Posterior cingulate gyrus (tissue), 11 donors: ENCODE data around the gene MAGEA12.
"Not testable (repeated sequence)": the region's sequence is repeated elsewhere in the genome, so short reads cannot be mapped to it uniquely, and the experiment has no call there.

Experiments
- DNase-seq, 10 donors: peaks; one replicate each; pipeline versions ENCODE4 v3.0.0 to v3.0.0-alpha.2; 2020 to 2021; ENCODE audit warnings: mixed read lengths in 3 of 10
- intact Hi-C: fragments of 100-400 bp; cut with DNase I; formaldehyde crosslinking; loops from one replicate; pipeline ENCODE4 v1.15.1; 2023

The MAGEA12 gene

DNA sequence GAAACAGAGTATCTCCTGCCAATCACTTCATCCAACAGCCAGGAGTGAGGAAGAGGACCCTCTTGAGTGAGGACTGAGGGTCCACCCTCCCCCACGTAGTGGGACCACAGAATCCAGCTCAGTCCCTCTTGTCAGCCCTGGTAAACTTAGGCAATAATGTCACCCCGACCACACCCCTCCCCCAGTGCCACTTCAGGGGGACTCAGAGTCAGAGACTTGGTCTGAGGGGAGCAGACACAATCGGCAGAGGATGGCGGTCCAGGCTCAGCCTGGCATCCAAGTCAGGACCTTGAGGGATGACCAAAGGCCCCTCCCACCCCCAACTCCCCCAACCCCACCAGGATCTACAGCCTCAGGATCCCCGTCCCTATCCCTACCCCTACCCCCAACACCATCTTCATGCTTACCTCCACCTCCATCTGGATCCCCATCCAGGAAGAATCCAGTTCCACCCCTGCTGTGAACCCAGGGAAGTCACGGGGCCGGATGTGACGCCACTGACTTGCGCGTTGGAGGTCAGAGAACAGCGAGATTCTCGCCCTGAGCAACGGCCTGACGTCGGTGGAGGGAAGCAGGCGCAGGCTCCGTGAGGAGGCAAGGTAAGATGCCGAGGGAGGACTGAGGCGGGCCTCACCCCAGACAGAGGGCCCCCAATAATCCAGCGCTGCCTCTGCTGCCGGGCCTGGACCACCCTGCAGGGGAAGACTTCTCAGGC, at the start of gene MAGEA12, which contains the start of gene CSAG1:
Gene MAGEA12 (plus strand): TSS at position 497 of the 715 bp plus-strand sequence. CDS start 2,405 bp downstream, outside the sequence.
Gene CSAG1 (minus strand): TSS at position 461 of the 715 bp plus-strand sequence. CDS start 1,261 bp downstream, outside the sequence.
- intact Hi-C loops, result no loop called here
- peak in 1 of 10 donors; percentile 32 for DNase-seq

DNA sequence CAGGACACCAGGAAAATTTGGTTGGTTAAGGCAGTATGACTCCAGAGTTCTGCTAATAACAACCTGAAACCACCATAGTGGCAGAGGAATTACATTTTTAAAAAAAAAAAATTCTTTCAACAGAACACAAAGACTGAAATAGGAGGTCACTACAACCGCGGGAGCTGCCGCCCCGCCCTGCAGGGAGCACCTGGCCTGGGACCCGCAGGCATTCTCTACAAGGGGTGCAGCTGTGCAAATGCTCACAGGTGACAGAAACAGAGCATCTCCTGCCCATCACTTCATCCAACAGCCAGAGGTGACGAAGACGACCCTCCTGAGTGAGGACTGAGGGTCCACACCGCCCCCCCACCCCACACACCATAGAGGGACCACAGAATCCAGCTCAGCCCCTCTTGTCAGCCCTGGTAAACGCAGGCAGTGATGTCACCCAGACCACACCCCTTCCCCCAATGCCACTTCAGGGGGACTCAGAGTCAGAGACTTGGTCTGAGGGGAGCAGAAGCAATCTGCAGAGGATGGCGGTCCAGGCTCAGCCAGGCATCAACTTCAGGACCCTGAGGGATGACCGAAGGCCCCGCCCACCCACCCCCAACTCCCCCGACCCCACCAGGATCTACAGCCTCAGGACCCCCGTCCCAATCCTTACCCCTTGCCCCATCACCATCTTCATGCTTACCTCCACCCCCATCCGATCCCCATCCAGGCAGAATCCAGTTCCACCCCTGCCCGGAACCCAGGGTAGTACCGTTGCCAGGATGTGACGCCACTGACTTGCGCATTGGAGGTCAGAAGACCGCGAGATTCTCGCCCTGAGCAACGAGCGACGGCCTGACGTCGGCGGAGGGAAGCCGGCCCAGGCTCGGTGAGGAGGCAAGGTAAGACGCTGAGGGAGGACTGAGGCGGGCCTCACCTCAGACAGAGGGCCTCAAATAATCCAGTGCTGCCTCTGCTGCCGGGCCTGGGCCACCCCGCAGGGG, 35.3 kb upstream of the MAGEA12 start, which contains the start of gene MAGEA3:
Gene MAGEA3 (plus strand): TSS at position 843 of the 980 bp plus-strand sequence. CDS start 2,039 bp downstream, outside the sequence.
- intact Hi-C loops, DNase-seq: not testable (repeated sequence)

DNA sequence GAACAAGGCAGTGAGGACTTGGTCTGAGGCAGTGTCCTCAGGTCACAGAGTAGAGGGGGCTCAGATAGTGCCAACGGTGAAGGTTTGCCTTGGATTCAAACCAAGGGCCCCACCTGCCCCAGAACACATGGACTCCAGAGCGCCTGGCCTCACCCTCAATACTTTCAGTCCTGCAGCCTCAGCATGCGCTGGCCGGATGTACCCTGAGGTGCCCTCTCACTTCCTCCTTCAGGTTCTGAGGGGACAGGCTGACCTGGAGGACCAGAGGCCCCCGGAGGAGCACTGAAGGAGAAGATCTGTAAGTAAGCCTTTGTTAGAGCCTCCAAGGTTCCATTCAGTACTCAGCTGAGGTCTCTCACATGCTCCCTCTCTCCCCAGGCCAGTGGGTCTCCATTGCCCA, 33.2 kb upstream of the MAGEA12 start:
- intact Hi-C loops, result not testable (repeated sequence)
- peak in 4 of 10 donors; percentile 17 to 82 (median 60) for DNase-seq

GRCh38 chrX:152706500-152706899, 27.1 kb upstream of the MAGEA12 start:
- DNase-seq, intact Hi-C loops: not testable (repeated sequence)

DNA sequence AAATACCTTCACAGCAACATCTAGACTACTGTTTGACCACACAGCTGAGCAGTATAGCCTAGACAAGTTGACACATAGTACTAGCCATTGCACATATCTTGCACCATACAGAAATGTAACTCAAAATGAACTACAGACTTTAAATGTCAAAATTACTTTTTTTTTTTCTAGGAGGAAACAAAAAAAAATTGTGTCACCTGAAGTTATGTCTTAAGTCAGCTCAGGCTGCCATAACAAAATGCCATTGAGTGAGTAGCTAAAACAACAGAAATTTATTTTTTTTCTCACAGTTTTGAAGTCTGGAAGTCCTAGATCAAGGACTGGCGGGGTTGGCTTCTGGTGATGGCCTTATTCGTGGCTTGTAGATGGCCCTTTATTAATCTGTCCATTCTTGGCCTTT, 24.4 kb upstream of the MAGEA12 start, which contains the start of gene CSAG2:
Gene CSAG2 (minus strand): TSS at position 101 of the 400 bp plus-strand sequence. CDS start 161 bp downstream, outside the sequence.
- DNase-seq, intact Hi-C loops: not testable (repeated sequence)

- DNase-seq, intact Hi-C loops: not testable (repeated sequence)
These were observed 20.4 kb upstream of the MAGEA12 start for GRCh38 chrX:152713195-152713594.

- not testable (repeated sequence) for DNase-seq
These were observed 19.5 kb upstream of the MAGEA12 start, which contains the start of gene MAGEA2B for GRCh38 chrX:152713815-152714787. TSS of gene MAGEA2B (plus strand) at chrX:152714628. CDS start at chrX:152717107, 2,479 bp downstream.

DNA sequence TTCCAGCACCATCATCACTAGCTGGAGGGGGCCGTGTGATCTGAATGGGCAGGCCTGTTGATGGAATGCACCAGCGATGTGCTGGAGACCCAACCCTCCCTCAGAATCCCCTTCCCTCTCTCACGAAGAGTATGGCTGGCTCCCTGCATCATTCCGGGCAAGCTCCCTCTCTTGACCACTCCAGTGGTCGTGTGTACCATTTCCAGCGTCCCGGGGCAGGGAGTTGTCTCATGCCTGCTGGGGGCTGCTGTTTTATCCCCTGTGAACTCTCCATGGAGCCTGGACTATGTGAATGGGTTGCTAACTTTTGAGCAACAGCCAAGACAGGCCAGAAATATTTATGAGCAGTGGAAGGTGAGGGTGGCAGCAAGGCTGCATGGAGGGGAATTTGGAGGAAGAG, 8.1 kb upstream of the MAGEA12 start:
- DNase-seq, result peak in 1 of 10 donors; percentile 55
- intact Hi-C loops, result no loop called here

More at GRCh38 chrX:152713815-152714787, 19.5 kb upstream of the MAGEA12 start, which contains the start of gene MAGEA2B:
- intact Hi-C loops, result not testable (repeated sequence)

- intact Hi-C loops, result not testable (repeated sequence)
- peak in 2 of 10 donors; percentile 55 to 60 for DNase-seq
These were observed 744 bp downstream of the MAGEA12 start for GRCh38 chrX:152734143-152734858.

DNA sequence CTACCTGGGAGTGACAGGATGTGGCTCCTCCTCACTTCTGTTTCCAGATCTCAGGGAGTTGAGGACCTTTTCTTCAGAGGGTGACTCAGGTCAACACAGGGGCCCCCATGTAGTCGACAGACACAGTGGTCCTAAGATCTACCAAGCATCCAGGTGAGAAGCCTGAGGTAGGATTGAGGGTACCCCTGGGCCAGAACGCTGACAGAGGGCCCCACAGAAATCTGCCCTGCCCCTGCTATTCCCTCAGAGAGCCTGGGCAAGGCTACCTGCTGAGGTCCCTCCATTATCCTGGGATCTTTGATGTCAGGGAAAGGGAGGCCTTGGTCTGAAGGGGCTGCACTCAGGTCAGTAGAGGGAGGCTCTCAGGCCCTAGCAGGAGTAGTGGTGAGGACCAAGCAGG, 1.5 kb downstream of the MAGEA12 start:
- peak in 1 of 10 donors; percentile 2 for DNase-seq
- intact Hi-C loops, result no loop called here

GRCh38 chrX:152735860-152736511, 2.4 kb downstream of the MAGEA12 start:
- intact Hi-C loops, result no loop called here
- peak in 1 of 10 donors; percentile 68 for DNase-seq

DNA sequence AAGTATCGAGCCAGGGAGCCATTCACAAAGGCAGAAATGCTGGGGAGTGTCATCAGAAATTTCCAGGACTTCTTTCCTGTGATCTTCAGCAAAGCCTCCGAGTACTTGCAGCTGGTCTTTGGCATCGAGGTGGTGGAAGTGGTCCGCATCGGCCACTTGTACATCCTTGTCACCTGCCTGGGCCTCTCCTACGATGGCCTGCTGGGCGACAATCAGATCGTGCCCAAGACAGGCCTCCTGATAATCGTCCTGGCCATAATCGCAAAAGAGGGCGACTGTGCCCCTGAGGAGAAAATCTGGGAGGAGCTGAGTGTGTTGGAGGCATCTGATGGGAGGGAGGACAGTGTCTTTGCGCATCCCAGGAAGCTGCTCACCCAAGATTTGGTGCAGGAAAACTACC, 3.0 kb downstream of the MAGEA12 start:
- intact Hi-C loops, result not testable (repeated sequence)
- peak in 1 of 10 donors; percentile 44 for DNase-seq

- intact Hi-C loops, result no loop called here
- no peak for DNase-seq
These were observed 5.0 kb downstream of the MAGEA12 start for GRCh38 chrX:152738560-152738959.

GRCh38 chrX:152753686-152754650, 20.4 kb downstream of the MAGEA12 start, which contains the start of gene MAGEA2:
TSS of gene MAGEA2 (minus strand) at chrX:152753842. CDS start at chrX:152751363, 2,479 bp downstream.
- DNase-seq, intact Hi-C loops: not testable (repeated sequence)

GRCh38 chrX:152754871-152755270, 21.3 kb downstream of the MAGEA12 start:
- intact Hi-C loops, DNase-seq: not testable (repeated sequence)

DNA sequence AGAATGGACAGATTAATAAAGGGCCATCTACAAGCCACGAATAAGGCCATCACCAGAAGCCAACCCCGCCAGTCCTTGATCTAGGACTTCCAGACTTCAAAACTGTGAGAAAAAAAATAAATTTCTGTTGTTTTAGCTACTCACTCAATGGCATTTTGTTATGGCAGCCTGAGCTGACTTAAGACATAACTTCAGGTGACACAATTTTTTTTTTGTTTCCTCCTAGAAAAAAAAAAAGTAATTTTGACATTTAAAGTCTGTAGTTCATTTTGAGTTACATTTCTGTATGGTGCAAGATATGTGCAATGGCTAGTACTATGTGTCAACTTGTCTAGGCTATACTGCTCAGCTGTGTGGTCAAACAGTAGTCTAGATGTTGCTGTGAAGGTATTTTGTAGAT, 25.4 kb downstream of the MAGEA12 start, which contains the start of gene CSAG3:
Gene CSAG3 (plus strand): TSS at position 301 of the 400 bp plus-strand sequence.
- DNase-seq, intact Hi-C loops: not testable (repeated sequence)
